Fibroblast of skin of left biceps (primary cell): ENCODE measurements around the gene SEMA3D.

Source experiments
- DNase-seq, 2 experiments: peaks; one replicate each; pipeline ENCODE4 v3.0.0-alpha.2; 2013; ENCODE audit warnings: low read depth in 2 of 2

The SEMA3D gene

GRCh38 chr7:85033263-85033662 is 153.6 kb downstream of the SEMA3D start:
- no peak for DNase-seq

- DNase-seq, result no peak
These were observed 155.4 kb downstream of the SEMA3D start for GRCh38 chr7:85031475-85031874.

GRCh38 chr7:85030893-85031292 is 156.0 kb downstream of the SEMA3D start:
- DNase-seq, result peak; percentile 46 to 55

- no peak for DNase-seq
These were observed 161.5 kb downstream of the SEMA3D start for GRCh38 chr7:85025312-85025756.

GRCh38 chr7:85023916-85024315 is 162.9 kb downstream of the SEMA3D start:
- DNase-seq, result no peak

- no peak for DNase-seq
These were observed 163.7 kb downstream of the SEMA3D start for GRCh38 chr7:85023066-85023712.

- no peak for DNase-seq
These were observed 164.7 kb downstream of the SEMA3D start for GRCh38 chr7:85022064-85022697.

- no peak for DNase-seq
These were observed 165.7 kb downstream of the SEMA3D start for GRCh38 chr7:85021101-85021704.

- no peak for DNase-seq
These were observed 167.1 kb downstream of the SEMA3D start for GRCh38 chr7:85019778-85020177.

- DNase-seq, result no peak
These were observed 167.7 kb downstream of the SEMA3D start for GRCh38 chr7:85019176-85019575.

- DNase-seq, result no peak
These were observed 168.4 kb downstream of the SEMA3D start for GRCh38 chr7:85018498-85018897.

GRCh38 chr7:85016286-85016685 is 170.6 kb downstream of the SEMA3D start:
- DNase-seq, result no peak

- no peak for DNase-seq
These were observed 171.8 kb downstream of the SEMA3D start for GRCh38 chr7:85014936-85015660.

- no peak for DNase-seq
These were observed 175.7 kb downstream of the SEMA3D start for GRCh38 chr7:85011127-85011526.

GRCh38 chr7:85010306-85010705 is 176.6 kb downstream of the SEMA3D start:
- DNase-seq, result no peak

GRCh38 chr7:85006754-85007153 is 180.1 kb downstream of the SEMA3D start:
- no peak for DNase-seq

- DNase-seq, result no peak
These were observed 182.5 kb downstream of the SEMA3D start for GRCh38 chr7:85004402-85004801.

GRCh38 chr7:85001495-85002345 is 185.1 kb downstream of the SEMA3D start:
- DNase-seq, result no peak

GRCh38 chr7:85000735-85001350 is 186.0 kb downstream of the SEMA3D start:
- DNase-seq, result no peak

GRCh38 chr7:84999450-84999849 is 187.4 kb downstream of the SEMA3D start:
- no peak for DNase-seq

GRCh38 chr7:84998665-84999064 is 188.2 kb downstream of the SEMA3D start:
- DNase-seq, result no peak
